ENCODE data around the gene CHCHD6.

- no peak for TF ChIP-seq EZH2 (IDR thresholded peaks at IDR 0.05; ENCODE audit: insufficient read depth, poor library complexity, severe bottlenecking)
- no peak for TF ChIP-seq EZH2phosphoT487 (IDR thresholded peaks at IDR 0.05; ENCODE audit: insufficient read depth, low read depth)
These were observed 145.7 kb downstream of the CHCHD6 start for GRCh38 chr3:126849768-126850167.
